Left ventricle myocardium inferior (tissue), 1 donor: ENCODE results near the gene DHRS7B. TPM values are rescaled to one million over a fixed set of nuclear protein-coding genes. Genes with fewer than 3 reads are reported as not detected.
A peak's percentile ranks its signal among the peaks of the same experiment; 100 is the strongest.

Experiments used
- DNase-seq: peaks from one replicate; pipeline ENCODE4 v3.0.0-alpha.2; 2020
- H3K27ac ChIP-seq: fragments of 200-600 bp; replicated peaks from 2 replicates; pipeline ENCODE4 v1.8.0; 2021
- H3K27me3 ChIP-seq: fragments of 200-600 bp; 2 replicates; pipeline ENCODE4 v1.8.0; 2021; ENCODE audit warnings: low read depth
- H3K36me3 ChIP-seq: fragments of 200-600 bp; 2 replicates; pipeline ENCODE4 v1.8.0; 2021
- H3K4me1 ChIP-seq: fragments of 200-600 bp; 2 replicates; pipeline ENCODE4 v1.8.0; 2021
- H3K4me3 ChIP-seq: fragments of 200-600 bp; 2 replicates; pipeline ENCODE4 v1.8.0; 2021; ENCODE audit warnings: mild to moderate bottlenecking, moderate library complexity
- H3K9me3 ChIP-seq: fragments of 200-600 bp; replicated peaks from 2 replicates; pipeline ENCODE4 v1.8.0; 2021
- intact Hi-C: fragments of 100-400 bp; cut with micrococcal nuclease; formaldehyde crosslinking; loops from one replicate; pipeline ENCODE4 v1.11.0; 2022
- total RNA-seq: library from RNA; stranded (reverse); fragmentation: NEBNext Ultra II Directional; extraction: Animal tissue kit (Norgen Biotek cat#: 25700); gene quantifications from one replicate; pipeline ENCODE4 v1.2.1, GENCODE V29; 2021
- TF ChIP-seq, protein P1 (sequence below): fragments of 200-600 bp; IDR thresholded peaks from 2 replicates; pipeline ENCODE4 v1.8.0; 2021; ENCODE audit warnings: antibody characterized with exemption, mild to moderate bottlenecking, borderline replicate concordance
- donor health status: DM: no; HTN: yes; CAD: no; lungs with severe emphysema.

DHRS7B gene
- total RNA-seq, 1 donor from 2014 or later = 33.4 TPM

DNA sequence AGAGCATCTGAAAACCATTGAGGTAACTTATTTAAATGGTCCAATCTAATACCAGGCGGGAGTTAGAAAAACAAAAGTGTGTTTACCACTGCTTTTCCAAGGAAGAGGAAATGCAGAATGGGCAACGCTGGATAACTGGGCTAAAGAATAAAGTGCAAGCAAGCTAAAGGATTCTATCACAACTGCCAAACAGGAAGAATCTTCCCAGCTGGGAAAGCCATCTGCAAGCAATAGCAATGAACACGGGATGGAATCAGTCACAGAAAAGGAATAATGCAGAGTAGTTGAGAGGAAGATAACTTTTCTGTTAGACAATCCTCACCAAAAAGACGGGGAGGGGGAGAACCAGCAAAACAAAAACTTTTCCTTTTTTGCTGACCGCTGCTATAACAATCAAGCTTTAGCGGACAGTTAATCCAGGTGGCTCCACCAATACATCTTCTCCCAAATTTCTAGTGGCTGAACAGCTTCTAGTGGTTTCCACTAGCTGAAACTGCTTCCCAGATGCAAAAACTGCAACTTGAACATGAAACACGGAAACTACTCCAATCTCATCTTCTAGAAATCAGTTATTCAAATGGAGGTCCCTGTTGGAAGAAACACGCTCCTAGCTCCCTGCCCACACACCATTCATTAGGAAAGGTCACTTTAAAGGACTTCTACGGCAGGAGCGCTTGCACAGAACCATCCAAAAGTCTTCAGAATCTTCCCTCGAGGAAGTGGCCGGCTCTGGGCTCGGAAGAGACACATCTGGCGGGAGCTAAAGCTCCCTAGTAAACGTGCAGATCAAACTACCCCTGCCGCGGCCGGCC lies 86.3 kb downstream of the DHRS7B start:
- peaks cover 76% of the 10 kb centered on the region for H3K4me1 ChIP-seq

DNA sequence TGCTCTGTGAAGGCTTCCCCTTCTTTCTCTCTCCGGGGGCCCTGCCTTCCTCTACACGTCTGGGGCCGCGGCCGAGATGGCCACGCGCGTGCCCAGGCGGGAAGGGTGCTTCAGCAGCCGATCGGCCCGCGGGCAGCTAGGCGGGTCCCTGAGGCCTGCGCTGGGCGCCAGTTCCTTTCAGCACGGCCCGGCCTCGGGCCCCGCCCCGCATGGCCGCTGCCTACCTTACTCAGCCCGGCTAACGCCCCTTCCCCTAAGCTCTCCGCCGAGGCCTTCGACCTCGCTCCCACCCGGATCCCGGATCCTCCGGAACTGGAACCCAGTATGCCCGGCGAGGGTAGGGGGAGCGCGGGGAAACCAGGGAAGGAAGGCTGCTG lies 86.9 kb downstream of the DHRS7B start:
- peak overlapping the region; percentile 99 for H3K4me3 ChIP-seq
- no peaks in the 10 kb centered on the region for H3K9me3 ChIP-seq
- H3K4me1 ChIP-seq = peaks cover 71% of the 10 kb centered on the region
- no peak for DNase-seq
- no peaks in the 10 kb centered on the region for H3K27me3 ChIP-seq
- TF ChIP-seq, protein P1, sequence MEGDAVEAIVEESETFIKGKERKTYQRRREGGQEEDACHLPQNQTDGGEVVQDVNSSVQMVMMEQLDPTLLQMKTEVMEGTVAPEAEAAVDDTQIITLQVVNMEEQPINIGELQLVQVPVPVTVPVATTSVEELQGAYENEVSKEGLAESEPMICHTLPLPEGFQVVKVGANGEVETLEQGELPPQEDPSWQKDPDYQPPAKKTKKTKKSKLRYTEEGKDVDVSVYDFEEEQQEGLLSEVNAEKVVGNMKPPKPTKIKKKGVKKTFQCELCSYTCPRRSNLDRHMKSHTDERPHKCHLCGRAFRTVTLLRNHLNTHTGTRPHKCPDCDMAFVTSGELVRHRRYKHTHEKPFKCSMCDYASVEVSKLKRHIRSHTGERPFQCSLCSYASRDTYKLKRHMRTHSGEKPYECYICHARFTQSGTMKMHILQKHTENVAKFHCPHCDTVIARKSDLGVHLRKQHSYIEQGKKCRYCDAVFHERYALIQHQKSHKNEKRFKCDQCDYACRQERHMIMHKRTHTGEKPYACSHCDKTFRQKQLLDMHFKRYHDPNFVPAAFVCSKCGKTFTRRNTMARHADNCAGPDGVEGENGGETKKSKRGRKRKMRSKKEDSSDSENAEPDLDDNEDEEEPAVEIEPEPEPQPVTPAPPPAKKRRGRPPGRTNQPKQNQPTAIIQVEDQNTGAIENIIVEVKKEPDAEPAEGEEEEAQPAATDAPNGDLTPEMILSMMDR = no peak
- peak overlapping the region; percentile 99 for H3K27ac ChIP-seq
- peaks cover 17% of the 10 kb centered on the region for H3K36me3 ChIP-seq
- intact Hi-C loops = no loop called here

More for the DNA sequence above, 86.3 kb downstream of the DHRS7B start:
- intact Hi-C loops = no loop called here
- Histone ChIP-seq H3K27me3 (no peaks in the 10 kb centered on the region), H3K9me3 (no peaks in the 10 kb centered on the region), H3K4me3 (peak overlapping the region; percentile 99), H3K27ac (peak overlapping the region; percentile 99), H3K36me3 (peaks cover 23% of the 10 kb centered on the region)
- no peak for DNase-seq
- TF ChIP-seq, protein P1 = no peak

DNA sequence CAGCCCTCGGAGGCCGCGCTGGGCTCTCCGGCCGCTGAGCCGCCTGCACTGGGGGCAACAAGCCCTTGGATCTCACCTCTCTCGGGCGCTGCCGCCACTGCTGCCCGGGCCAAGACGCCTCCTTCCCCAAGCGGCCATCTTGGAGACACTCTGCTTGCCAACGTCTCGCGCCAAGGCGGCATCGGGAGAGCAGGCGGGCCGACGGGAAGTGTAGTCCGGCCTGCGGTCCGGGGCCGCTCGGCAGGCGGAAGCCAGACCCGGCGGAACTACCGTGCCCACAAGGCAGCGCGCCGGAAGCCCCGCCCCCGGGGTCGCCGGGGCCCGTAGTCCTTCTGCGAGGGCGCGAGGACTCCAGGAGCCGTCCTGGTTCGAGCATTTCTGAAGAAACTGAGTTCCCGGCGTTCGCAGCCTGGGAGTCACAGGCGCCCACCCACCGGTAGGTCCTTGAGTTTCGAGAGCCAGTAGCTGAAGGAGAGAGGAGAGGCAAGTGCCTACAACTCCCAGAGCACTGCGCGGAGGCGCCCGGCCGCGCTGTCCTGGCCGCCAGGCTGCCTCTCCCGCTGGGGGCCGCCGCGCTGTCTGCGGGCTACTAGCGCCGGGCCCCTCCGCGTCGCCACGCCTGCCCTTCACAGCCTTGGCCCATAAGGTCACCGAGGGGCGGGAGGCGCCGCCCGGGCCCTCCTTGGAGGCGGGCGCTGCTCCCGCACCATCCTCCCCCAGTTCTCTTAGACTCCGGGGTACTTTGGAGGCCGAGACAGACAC lies 87.4 kb downstream of the DHRS7B start, which contains the start of gene TMEM11:
TMEM11 (minus strand) TSS at position 147 of the 762 bp plus-strand sequence; CDS start at position 138, 9 bp downstream.
- Histone ChIP-seq H3K27me3 (no peaks in the 10 kb centered on the region), H3K27ac (peak within 1 kb of the TSS; percentile 99), H3K36me3 (peaks cover 16% of the 10 kb centered on the region), H3K4me1 (peaks cover 65% of the 10 kb centered on the region), H3K4me3 (peak within 1 kb of the TSS; percentile 99), H3K9me3 (no peaks in the 10 kb centered on the region)
- intact Hi-C loops = no loop called here
- DNase-seq = peak; percentile 97
- TF ChIP-seq, protein P1 = peak; percentile 43

DNA sequence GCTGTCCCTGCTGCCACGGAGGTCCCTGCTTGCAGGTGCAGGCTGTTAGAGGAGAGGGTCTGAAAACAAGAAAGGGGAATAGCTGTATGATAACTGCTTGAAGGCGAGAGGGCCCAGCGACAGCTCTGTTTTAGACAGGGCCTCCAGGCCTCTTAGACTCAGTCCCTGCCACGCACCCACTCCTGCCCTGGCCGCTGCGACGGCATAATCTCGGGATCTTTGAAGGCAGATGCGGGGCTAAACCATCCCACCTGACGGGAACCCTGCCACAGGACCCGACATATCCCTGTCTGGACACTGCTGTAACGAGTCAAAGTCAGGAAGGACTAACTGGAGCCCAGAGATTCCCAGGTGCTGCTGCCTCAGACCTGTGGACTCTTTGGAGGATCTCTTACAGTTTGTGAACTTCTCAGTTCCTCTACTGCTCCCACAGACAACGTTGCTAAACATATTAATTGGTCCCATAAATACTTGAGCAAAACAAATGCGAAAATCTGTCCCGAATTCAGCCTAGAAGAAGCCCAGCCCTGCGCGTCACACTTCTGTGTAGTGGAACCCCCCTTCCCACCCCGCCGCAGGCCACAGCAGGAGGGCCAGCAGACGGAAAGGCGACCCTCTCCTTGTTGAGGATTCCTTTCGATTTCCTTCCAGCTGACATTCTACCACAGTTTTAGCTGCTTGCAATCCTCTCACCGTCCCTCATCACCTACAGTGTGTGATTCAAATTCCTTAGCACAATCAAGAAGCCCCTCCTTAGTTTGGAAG lies 88.2 kb downstream of the DHRS7B start:
- TF ChIP-seq, protein P1 = no peak
- no peaks in the 10 kb centered on the region for H3K9me3 ChIP-seq
- no peaks in the 10 kb centered on the region for H3K27me3 ChIP-seq
- peaks cover 57% of the 10 kb centered on the region for H3K4me1 ChIP-seq
- intact Hi-C loops = no loop called here
- no peak for DNase-seq
- peaks cover 11% of the 10 kb centered on the region for H3K36me3 ChIP-seq
- H3K27ac ChIP-seq = peak overlapping the region; percentile 99
- H3K4me3 ChIP-seq = peak overlapping the region; percentile 99

DNA sequence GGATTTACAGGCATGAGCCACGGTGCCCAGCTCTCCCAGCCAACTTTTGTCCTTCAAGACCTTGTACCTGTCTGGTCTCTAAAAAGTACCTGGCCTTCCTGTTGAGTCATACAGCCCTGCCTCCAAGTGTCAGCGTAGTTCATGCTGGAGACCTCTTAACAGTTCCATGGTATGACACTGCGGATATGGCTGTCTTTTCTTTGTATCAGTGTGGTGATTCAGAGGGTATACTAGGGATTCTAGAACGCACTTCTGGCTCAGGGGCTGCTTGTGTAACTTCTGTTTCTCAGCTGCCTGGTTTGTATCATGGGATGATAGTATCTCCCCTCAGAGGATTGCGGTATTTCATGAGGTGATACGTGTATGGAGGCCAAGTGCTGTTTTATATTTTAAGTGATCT lies 89.2 kb downstream of the DHRS7B start:
- H3K4me1 ChIP-seq = peaks cover 47% of the 10 kb centered on the region
- peaks cover 1% of the 10 kb centered on the region for H3K36me3 ChIP-seq
- no peak for DNase-seq
- no peaks in the 10 kb centered on the region for H3K9me3 ChIP-seq
- no peak overlapping the region for H3K27ac ChIP-seq
- H3K4me3 ChIP-seq = no peak overlapping the region
- H3K27me3 ChIP-seq = no peaks in the 10 kb centered on the region
- intact Hi-C loops = no loop called here
- TF ChIP-seq, protein P1 = no peak
